Neural cell (in vitro differentiated cells): ENCODE data around the gene ADARB2. TPM values are rescaled to one million over a fixed set of nuclear protein-coding genes. Genes with fewer than 3 reads are reported as not detected.

Experiments
- H2AFZ ChIP-seq: fragments of 200-600, 300-800 bp; sonication (generic), shearing (Covaris generic); 2 replicates; pipeline ENCODE4 v1.6.0; 2014; ENCODE audit warnings: low read depth, mild to moderate bottlenecking, antibody characterized with exemption, low read length, moderate library complexity
- H3F3A ChIP-seq: fragments of 200-600 bp; shearing (Covaris generic); 2 replicates; pipeline ENCODE4 v1.6.1; 2016; ENCODE audit warnings: mild to moderate bottlenecking, moderate library complexity, mixed read lengths, antibody characterized with exemption, low read length; ENCODE audit not compliant: insufficient read depth, poor library complexity, severe bottlenecking
- H3K27ac ChIP-seq: fragments of 200-600, 300-800 bp; sonication (generic), shearing (Covaris generic); 2 replicates; pipeline ENCODE4 v1.5.1; 2014; ENCODE audit warnings: mild to moderate bottlenecking, low read length, moderate library complexity
- H3K27me3 ChIP-seq: fragments of 300-800, 200-600 bp; sonication (generic), shearing (Covaris generic); 2 replicates; pipeline ENCODE4 v1.6.0; 2014; ENCODE audit warnings: mild to moderate bottlenecking, low read depth, low read length, moderate library complexity; ENCODE audit not compliant: insufficient read depth
- H3K36me3 ChIP-seq: fragments of 300-800, 200-600 bp; sonication (generic), shearing (Covaris generic); 2 replicates; pipeline ENCODE4 v1.5.1; 2014; ENCODE audit warnings: mild to moderate bottlenecking, antibody characterized with exemption, low read length, moderate library complexity; ENCODE audit not compliant: insufficient read depth
- H3K4me2 ChIP-seq: fragments of 300-800, 200-600 bp; sonication (generic), shearing (Covaris generic); 2 replicates; pipeline ENCODE4 v1.6.0; 2014; ENCODE audit warnings: mild to moderate bottlenecking, low read length
- H3K4me3 ChIP-seq: fragments of 300-800, 200-600 bp; sonication (generic), shearing (Covaris generic); 2 replicates; pipeline ENCODE4 v1.5.1; 2014; ENCODE audit warnings: mild to moderate bottlenecking, low read length, moderate library complexity
- H3K79me2 ChIP-seq: fragments of 200-600 bp; shearing (Covaris generic); replicated peaks from 2 replicates; pipeline ENCODE4 v1.6.0; 2014; ENCODE audit warnings: mild to moderate bottlenecking, low read length, moderate library complexity; ENCODE audit not compliant: insufficient read depth
- H3K9ac ChIP-seq: fragments of 300-800, 200-600 bp; sonication (generic), shearing (Covaris generic); 2 replicates; pipeline ENCODE4 v1.6.1; 2016; ENCODE audit warnings: mild to moderate bottlenecking, low read length, mixed read lengths
- H3K9me2 ChIP-seq: fragments of 200-600 bp; shearing (Covaris generic); 2 replicates; pipeline ENCODE4 v1.6.1; 2016; ENCODE audit warnings: mild to moderate bottlenecking, low read length, mixed read lengths; ENCODE audit not compliant: insufficient read depth
- H3K9me3 ChIP-seq: fragments of 200-600, 300-800 bp; sonication (generic), shearing (Covaris generic); 2 replicates; pipeline ENCODE4 v1.6.1; 2016; ENCODE audit warnings: mild to moderate bottlenecking, mixed run types, low read length, moderate library complexity, mixed read lengths
- H4K20me1 ChIP-seq: fragments of 200-600 bp; shearing (Covaris generic); 2 replicates; pipeline ENCODE4 v1.6.1; 2016; ENCODE audit warnings: mild to moderate bottlenecking, mixed run types; ENCODE audit not compliant: insufficient read depth
- CTCF ChIP-seq: fragments of 450-650 bp; IDR thresholded peaks from 2 replicates; pipeline ENCODE4 v1.5.1; 2014; ENCODE audit warnings: antibody characterized with exemption, mild to moderate bottlenecking, moderate library complexity; ENCODE audit not compliant: poor library complexity, severe bottlenecking
- EP300 ChIP-seq: fragments of 450-650 bp; conservative IDR thresholded peaks from 2 replicates; pipeline ENCODE4 v1.6.1; 2014; ENCODE audit warnings: antibody characterized with exemption, mild to moderate bottlenecking, moderate library complexity; ENCODE audit not compliant: poor library complexity, severe bottlenecking
- EZH2 ChIP-seq: fragments of 200-600, 300-800 bp; shearing (Covaris generic), sonication (generic); IDR thresholded peaks from 2 replicates; pipeline ENCODE4 v1.6.1; 2014; ENCODE audit warnings: antibody characterized with exemption, low read length, borderline replicate concordance, mild to moderate bottlenecking; ENCODE audit not compliant: insufficient read depth, poor library complexity, severe bottlenecking
- MXI1 ChIP-seq: fragments of 450-650 bp; conservative IDR thresholded peaks from 2 replicates; pipeline ENCODE4 v1.6.1; 2014; ENCODE audit warnings: antibody characterized with exemption, mild to moderate bottlenecking; ENCODE audit not compliant: poor library complexity, severe bottlenecking
- POLR2AphosphoS5 ChIP-seq: IDR thresholded peaks from 2 replicates; pipeline ENCODE4 v1.6.1; 2012
- RAD21 ChIP-seq: fragments of 450-650 bp; conservative IDR thresholded peaks from 2 replicates; pipeline ENCODE4 v1.6.1; 2014; ENCODE audit warnings: antibody characterized with exemption, mild to moderate bottlenecking, moderate library complexity
- SMC3 ChIP-seq: fragments of 450-650 bp; conservative IDR thresholded peaks from 2 replicates; pipeline ENCODE4 v1.6.1; 2014; ENCODE audit warnings: antibody characterized with exemption, mild to moderate bottlenecking, moderate library complexity; ENCODE audit not compliant: poor library complexity
- TAF1 ChIP-seq: IDR thresholded peaks from 2 replicates; pipeline ENCODE4 v1.6.1; 2012; ENCODE audit warnings: low read depth
- polyA plus RNA-seq: library from polyadenylated mRNA; depleted of rRNA; stranded (reverse); fragments of >200 nt; gene quantifications from 2 replicates; pipeline ENCODE4 v1.2.3, GENCODE V29; 2014
- TF ChIP-seq, protein P1 (sequence below): IDR thresholded peaks from 2 replicates; pipeline ENCODE4 v1.6.1; 2012; ENCODE audit warnings: borderline replicate concordance

The ADARB2 gene
- polyA plus RNA-seq, 1 donor from 2014 or later: 3.6 TPM

- H3K27me3 ChIP-seq: no peaks in the 10 kb centered on the region
- H3K9me3 ChIP-seq: no peaks in the 10 kb centered on the region
- H4K20me1 ChIP-seq: no peaks in the 10 kb centered on the region
- no peak for TF ChIP-seq MXI1
- no peak overlapping the region for H3K9ac ChIP-seq
- no peaks in the 10 kb centered on the region for H3K36me3 ChIP-seq
- H3K4me2 ChIP-seq: no peak overlapping the region
- no peak overlapping the region for H3K4me3 ChIP-seq
- no peaks in the 10 kb centered on the region for H3F3A ChIP-seq
- no peak overlapping the region for H2AFZ ChIP-seq
- no peaks in the 10 kb centered on the region for H3K9me2 ChIP-seq
- no peaks in the 10 kb centered on the region for H3K79me2 ChIP-seq
- no peak overlapping the region for H3K27ac ChIP-seq
These were observed 353.3 kb downstream of the ADARB2 start for GRCh38 chr10:1384026-1384425.

- H3K4me2 ChIP-seq: no peak overlapping the region
- no peaks in the 10 kb centered on the region for H4K20me1 ChIP-seq
- no peak overlapping the region for H3K9ac ChIP-seq
- H3K36me3 ChIP-seq: no peaks in the 10 kb centered on the region
- H3K9me3 ChIP-seq: no peaks in the 10 kb centered on the region
- H3K27me3 ChIP-seq: no peaks in the 10 kb centered on the region
- H3K9me2 ChIP-seq: no peaks in the 10 kb centered on the region
- H3K27ac ChIP-seq: no peak overlapping the region
- H3K79me2 ChIP-seq: no peaks in the 10 kb centered on the region
- no peak overlapping the region for H2AFZ ChIP-seq
- H3F3A ChIP-seq: no peaks in the 10 kb centered on the region
- TF ChIP-seq POLR2AphosphoS5 (no peak), TAF1 (no peak), RAD21 (no peak), EZH2 (no peak)
- TF ChIP-seq, protein P1, sequence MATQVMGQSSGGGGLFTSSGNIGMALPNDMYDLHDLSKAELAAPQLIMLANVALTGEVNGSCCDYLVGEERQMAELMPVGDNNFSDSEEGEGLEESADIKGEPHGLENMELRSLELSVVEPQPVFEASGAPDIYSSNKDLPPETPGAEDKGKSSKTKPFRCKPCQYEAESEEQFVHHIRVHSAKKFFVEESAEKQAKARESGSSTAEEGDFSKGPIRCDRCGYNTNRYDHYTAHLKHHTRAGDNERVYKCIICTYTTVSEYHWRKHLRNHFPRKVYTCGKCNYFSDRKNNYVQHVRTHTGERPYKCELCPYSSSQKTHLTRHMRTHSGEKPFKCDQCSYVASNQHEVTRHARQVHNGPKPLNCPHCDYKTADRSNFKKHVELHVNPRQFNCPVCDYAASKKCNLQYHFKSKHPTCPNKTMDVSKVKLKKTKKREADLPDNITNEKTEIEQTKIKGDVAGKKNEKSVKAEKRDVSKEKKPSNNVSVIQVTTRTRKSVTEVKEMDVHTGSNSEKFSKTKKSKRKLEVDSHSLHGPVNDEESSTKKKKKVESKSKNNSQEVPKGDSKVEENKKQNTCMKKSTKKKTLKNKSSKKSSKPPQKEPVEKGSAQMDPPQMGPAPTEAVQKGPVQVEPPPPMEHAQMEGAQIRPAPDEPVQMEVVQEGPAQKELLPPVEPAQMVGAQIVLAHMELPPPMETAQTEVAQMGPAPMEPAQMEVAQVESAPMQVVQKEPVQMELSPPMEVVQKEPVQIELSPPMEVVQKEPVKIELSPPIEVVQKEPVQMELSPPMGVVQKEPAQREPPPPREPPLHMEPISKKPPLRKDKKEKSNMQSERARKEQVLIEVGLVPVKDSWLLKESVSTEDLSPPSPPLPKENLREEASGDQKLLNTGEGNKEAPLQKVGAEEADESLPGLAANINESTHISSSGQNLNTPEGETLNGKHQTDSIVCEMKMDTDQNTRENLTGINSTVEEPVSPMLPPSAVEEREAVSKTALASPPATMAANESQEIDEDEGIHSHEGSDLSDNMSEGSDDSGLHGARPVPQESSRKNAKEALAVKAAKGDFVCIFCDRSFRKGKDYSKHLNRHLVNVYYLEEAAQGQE: no peak
- no peak overlapping the region for H3K4me3 ChIP-seq
These were observed 354.6 kb downstream of the ADARB2 start for GRCh38 chr10:1382711-1383110.

- H4K20me1 ChIP-seq: no peaks in the 10 kb centered on the region
- no peaks in the 10 kb centered on the region for H3K27me3 ChIP-seq
- H3K4me2 ChIP-seq: no peak overlapping the region
- H3K9me3 ChIP-seq: no peaks in the 10 kb centered on the region
- no peaks in the 10 kb centered on the region for H3F3A ChIP-seq
- H3K4me3 ChIP-seq: no peak overlapping the region
- no peak overlapping the region for H3K27ac ChIP-seq
- TF ChIP-seq POLR2AphosphoS5 (no peak), EZH2 (no peak), CTCF (no peak), TAF1 (no peak), RAD21 (no peak), MXI1 (no peak), EP300 (no peak), SMC3 (no peak)
- TF ChIP-seq, protein P1: no peak
- H3K79me2 ChIP-seq: no peaks in the 10 kb centered on the region
- no peak overlapping the region for H3K9ac ChIP-seq
- no peaks in the 10 kb centered on the region for H3K9me2 ChIP-seq
- no peaks in the 10 kb centered on the region for H3K36me3 ChIP-seq
- H2AFZ ChIP-seq: no peak overlapping the region
These were observed 356.0 kb downstream of the ADARB2 start for GRCh38 chr10:1381339-1381738.
